Inflammatory macrophage treated with lipopolysaccharide for 4 hours (primary cell): ENCODE results near the gene PPP1R13B.
A peak's percentile ranks its signal among the peaks of the same experiment; 100 is the strongest.
"Not testable (repeated sequence)": the region's sequence is repeated elsewhere in the genome, so short reads cannot be mapped to it uniquely, and the experiment has no call there.

Experiments used
- DNase-seq: peaks from one replicate; pipeline ENCODE4 v3.0.0-alpha.2; 2020

The PPP1R13B gene

GRCh38 chr14:103858063-103858781 is 10.8 kb upstream of the PPP1R13B start:
- no peak for DNase-seq

GRCh38 chr14:103857256-103857655 is 9.9 kb upstream of the PPP1R13B start:
- DNase-seq = no peak

- DNase-seq = no peak
Observed at GRCh38 chr14:103856607-103857006, 9.2 kb upstream of the PPP1R13B start.

GRCh38 chr14:103856105-103856504 is 8.7 kb upstream of the PPP1R13B start:
- no peak for DNase-seq

- no peak for DNase-seq
Observed at GRCh38 chr14:103855734-103856095, 8.3 kb upstream of the PPP1R13B start.

- DNase-seq = no peak
Observed at GRCh38 chr14:103854822-103855733, 7.7 kb upstream of the PPP1R13B start.

- no peak for DNase-seq
Observed at GRCh38 chr14:103854017-103854808, 6.8 kb upstream of the PPP1R13B start.

- no peak for DNase-seq
Observed at GRCh38 chr14:103849151-103849886, 1.9 kb upstream of the PPP1R13B start.

- no peak for DNase-seq
Observed at GRCh38 chr14:103848175-103849077, 1.1 kb upstream of the PPP1R13B start.

GRCh38 chr14:103846543-103847450 is 578 bp downstream of the PPP1R13B start:
- no peak for DNase-seq

GRCh38 chr14:103846097-103846496 is 1.3 kb downstream of the PPP1R13B start:
- no peak for DNase-seq

GRCh38 chr14:103845327-103845726 is 2.0 kb downstream of the PPP1R13B start:
- no peak for DNase-seq

GRCh38 chr14:103841265-103841664 is 6.1 kb downstream of the PPP1R13B start:
- DNase-seq = not testable (repeated sequence)

GRCh38 chr14:103840014-103840413 is 7.4 kb downstream of the PPP1R13B start:
- no peak for DNase-seq

- no peak for DNase-seq
Observed at GRCh38 chr14:103839579-103839978, 7.8 kb downstream of the PPP1R13B start.

- no peak for DNase-seq
Observed at GRCh38 chr14:103838117-103838516, 9.3 kb downstream of the PPP1R13B start.

- DNase-seq = no peak
Observed at GRCh38 chr14:103836976-103837725, 10.2 kb downstream of the PPP1R13B start.

GRCh38 chr14:103834956-103835355 is 12.4 kb downstream of the PPP1R13B start:
- DNase-seq = no peak

- no peak for DNase-seq
Observed at GRCh38 chr14:103833711-103834110, 13.7 kb downstream of the PPP1R13B start.

GRCh38 chr14:103832046-103832445 is 15.3 kb downstream of the PPP1R13B start:
- peak; percentile 41 for DNase-seq
